ENCODE measurements around the gene GAMT.
"Not testable (repeated sequence)": the region's sequence is repeated elsewhere in the genome, so short reads cannot be mapped to it uniquely, and the experiment has no call there.

Gene GAMT

DNA sequence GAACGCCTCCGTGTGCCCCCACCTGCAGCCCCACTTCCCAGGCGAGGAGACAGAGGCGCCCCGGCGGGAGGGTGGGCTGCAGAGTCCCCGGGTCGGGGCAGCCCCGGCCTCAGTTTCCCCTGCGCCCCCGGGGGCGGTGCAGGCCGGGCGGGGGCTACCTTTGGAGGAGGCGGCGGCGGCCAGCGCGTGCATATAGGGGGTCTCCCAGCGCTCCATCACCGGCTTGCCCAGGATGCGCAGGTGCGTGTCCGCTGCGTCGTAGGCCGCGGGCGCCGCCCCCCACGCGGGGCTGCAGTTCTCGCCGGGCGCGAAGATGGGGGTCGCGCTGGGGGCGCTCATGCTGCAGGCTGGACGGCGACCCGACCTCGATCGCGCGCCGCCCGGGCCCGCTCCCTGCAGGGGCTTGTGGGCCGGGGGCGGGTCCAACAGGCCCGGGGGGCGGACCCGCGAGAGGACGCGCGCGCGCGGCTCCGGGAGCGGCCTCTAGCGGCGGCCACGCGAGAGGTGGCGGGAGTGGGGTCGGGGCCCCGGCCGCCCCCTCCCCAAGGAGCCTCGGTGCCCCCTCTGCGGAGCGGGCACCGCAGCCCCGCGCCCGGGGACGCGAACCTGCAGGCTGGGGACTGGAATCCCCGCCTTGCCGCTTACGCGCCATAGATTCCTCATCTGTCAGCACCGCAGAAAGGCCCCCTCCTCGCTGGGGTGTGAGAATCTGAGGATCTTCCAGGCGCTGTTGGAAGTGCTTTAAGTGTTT lies at the start of gene GAMT:
GAMT (minus strand) TSS at position 405 of the 751 bp plus-strand sequence; CDS start at position 339, 66 bp downstream.
- H3K27ac Mint-ChIP-seq: no peak within 1 kb of the TSS
- no peaks in the 10 kb centered on the region for H3K9me3 Mint-ChIP-seq
- H3K27me3 Mint-ChIP-seq: peaks cover 9 to 13% of the 10 kb centered on the region in 2 donors
- no peak for DNase-seq
- peak; percentile 63 to 74 for ATAC-seq (replicated peaks)
- peaks cover 7 to 10% of the 10 kb centered on the region in 2 donors for H3K36me3 Mint-ChIP-seq
- H3K4me3 Mint-ChIP-seq: peak within 1 kb of the TSS; percentile 70 to 75
- H3K4me1 Mint-ChIP-seq: peaks cover 13 to 29% of the 10 kb centered on the region in 2 donors

DNA sequence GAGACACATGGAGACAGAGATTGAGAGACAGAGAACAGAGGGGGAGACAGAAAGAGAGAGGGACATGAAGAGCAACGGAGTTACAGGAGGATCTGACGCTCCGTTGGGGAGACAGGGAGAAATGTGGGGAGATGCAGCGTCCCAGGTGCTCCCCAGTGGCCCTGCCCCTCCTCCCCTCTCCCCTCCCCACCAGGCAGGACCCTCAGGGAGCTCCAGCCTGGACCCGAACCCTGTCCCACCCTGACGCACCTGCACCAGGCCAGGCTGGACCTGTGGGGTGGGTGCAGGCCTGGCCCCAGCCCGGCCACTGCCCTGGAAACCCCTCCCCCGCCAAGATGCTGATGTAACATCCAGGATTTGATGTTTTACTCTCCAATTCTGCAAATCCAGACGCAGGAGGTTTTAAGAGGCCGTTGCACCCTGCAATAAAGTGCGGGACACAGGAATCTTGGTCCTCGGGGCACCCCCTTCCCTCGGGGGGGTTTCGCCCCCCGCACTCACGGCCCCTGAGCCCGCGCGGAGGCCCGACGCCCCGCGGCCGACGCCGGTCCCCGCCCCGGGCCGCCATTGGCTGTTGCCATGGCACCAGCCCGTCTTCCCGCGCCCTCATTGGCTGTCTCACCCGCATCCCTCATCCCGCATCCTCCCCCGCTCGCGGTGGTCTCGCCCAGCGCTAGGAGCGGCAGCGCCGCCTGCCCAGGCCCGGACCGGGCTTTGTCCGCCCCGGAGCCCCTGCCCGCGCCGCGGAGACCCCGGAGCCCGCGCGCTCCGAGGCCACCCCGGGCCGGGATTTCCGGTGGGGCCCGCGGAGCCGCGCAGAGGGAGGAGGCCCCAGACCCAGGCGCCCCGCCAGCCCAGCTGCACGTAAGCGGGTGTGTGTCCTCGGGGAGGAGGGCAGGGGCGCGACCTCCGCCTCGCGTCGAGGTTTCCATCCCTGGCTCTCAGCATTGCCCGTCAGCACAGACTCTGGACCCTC lies 48.4 kb upstream of the GAMT start, which contains the start of gene APC2:
APC2 (plus strand) TSS at position 655 of the 976 bp plus-strand sequence. CDS start 2,881 bp downstream, outside the sequence.
- no peak for DNase-seq
- peak within 1 kb of the TSS; percentile 8 to 20 for H3K4me3 Mint-ChIP-seq
- no peak for ATAC-seq (replicated peaks)
- H3K27ac Mint-ChIP-seq: peak within 1 kb of the TSS; percentile 75
- peaks cover 32 to 40% of the 10 kb centered on the region in 2 donors for H3K4me1 Mint-ChIP-seq
- H3K36me3 Mint-ChIP-seq: peaks cover 7 to 8% of the 10 kb centered on the region in 2 donors
- H3K27me3 Mint-ChIP-seq: peaks cover 61 to 79% of the 10 kb centered on the region in 2 donors
- H3K9me3 Mint-ChIP-seq: no peaks in the 10 kb centered on the region

DNA sequence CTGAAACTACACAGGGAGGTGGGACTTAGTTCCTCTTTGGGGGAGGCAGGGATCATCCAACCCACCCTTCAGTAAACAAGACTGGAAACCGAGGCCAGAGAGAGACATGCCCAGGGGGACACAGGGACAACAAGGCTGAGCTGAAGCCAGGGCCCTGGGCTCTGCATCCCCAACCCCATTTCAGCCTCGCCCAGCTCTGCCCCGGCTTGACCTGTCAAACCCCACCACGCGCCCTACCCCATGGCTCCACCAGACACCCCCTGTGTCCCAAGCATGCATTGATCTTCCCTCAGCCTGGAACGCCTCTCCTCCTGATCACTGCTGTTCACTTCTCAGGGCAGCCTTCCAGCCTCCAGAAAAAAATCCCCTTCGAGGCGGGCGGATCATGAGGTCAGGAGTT lies 46.6 kb upstream of the GAMT start:
- no peak overlapping the region for H3K27ac Mint-ChIP-seq
- DNase-seq (no peak), ATAC-seq (replicated peaks) (no peak)
- H3K4me3 Mint-ChIP-seq: peak overlapping the region in 1 of 2 donors; percentile 43
- no peaks in the 10 kb centered on the region for H3K9me3 Mint-ChIP-seq
- peaks cover 7 to 10% of the 10 kb centered on the region in 2 donors for H3K36me3 Mint-ChIP-seq
- H3K27me3 Mint-ChIP-seq: peaks cover 51 to 68% of the 10 kb centered on the region in 2 donors
- peaks cover 28 to 33% of the 10 kb centered on the region in 2 donors for H3K4me1 Mint-ChIP-seq

DNA sequence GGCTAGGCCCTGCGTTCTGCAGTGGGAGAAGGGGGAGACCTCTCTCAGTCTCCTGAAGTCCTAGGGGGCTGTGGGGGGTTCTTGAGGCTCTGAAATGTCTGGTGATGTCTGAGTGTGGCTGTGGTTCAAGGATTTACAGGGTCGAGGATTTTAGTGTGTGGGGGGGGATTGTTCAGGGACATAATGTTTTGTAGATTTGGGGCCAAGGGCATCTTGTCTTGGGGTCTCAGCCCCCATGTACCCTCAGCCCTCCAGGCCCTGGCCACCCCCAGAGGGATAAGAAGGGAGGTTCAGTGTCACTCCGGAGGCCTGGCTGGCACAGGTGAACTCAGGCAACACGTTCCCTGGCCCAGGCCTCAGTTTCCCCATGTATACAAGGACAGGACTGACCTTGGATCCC lies 46.2 kb upstream of the GAMT start:
- Mint-ChIP-seq H3K36me3 (peaks cover 10 to 14% of the 10 kb centered on the region in 2 donors), H3K9me3 (no peaks in the 10 kb centered on the region), H3K4me3 (no peak overlapping the region), H3K27me3 (peaks cover 48 to 63% of the 10 kb centered on the region in 2 donors), H3K27ac (peak overlapping the region; percentile 80), H3K4me1 (peaks cover 29 to 35% of the 10 kb centered on the region in 2 donors)
- DNase-seq: no peak
- ATAC-seq (replicated peaks): no peak

DNA sequence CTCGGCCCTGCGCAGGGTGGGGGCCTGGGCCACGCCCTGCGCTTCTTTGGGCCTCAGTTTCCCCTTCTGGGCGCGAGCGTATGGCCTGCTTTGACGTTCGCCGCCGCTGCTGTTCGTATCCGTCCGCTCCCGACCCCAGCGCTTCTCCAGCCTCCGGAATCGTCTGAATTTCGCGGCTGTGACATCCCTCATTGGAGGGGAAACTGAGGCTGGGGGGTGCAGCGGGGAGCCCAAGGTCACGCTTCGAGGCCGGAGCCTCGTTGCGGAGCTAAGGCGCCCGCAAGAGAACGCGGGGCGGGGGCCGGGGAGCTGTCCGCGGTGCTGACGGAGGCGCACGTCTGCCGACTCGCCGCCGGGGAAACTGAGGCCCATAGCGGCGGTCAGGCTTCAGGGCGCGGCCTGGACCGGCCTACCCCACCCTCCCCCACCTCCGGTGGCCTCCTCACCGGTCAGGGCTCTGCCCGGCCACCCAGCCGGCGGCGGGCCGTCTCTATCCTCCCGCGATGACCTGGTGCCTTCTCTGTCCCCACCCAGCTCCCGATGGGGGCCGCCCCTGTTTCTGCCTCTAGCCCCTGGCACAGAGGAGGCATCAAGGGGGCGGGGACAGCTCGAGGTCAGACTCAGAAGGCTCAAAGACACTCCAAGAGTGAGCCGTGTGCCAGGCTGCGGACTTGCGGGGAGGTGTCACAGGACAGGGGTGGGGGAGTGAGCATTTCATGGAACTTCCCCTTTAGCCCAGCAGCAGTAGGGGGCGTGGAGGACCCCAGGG lies 45.6 kb upstream of the GAMT start:
- Mint-ChIP-seq H3K27ac (peak overlapping the region; percentile 80), H3K9me3 (no peaks in the 10 kb centered on the region), H3K36me3 (peaks cover 15 to 20% of the 10 kb centered on the region in 2 donors), H3K4me3 (peak overlapping the region; percentile 32 to 55), H3K4me1 (peaks cover 31 to 37% of the 10 kb centered on the region in 2 donors), H3K27me3 (peaks cover 43 to 57% of the 10 kb centered on the region in 2 donors)
- no peak for DNase-seq
- ATAC-seq (replicated peaks): no peak

DNA sequence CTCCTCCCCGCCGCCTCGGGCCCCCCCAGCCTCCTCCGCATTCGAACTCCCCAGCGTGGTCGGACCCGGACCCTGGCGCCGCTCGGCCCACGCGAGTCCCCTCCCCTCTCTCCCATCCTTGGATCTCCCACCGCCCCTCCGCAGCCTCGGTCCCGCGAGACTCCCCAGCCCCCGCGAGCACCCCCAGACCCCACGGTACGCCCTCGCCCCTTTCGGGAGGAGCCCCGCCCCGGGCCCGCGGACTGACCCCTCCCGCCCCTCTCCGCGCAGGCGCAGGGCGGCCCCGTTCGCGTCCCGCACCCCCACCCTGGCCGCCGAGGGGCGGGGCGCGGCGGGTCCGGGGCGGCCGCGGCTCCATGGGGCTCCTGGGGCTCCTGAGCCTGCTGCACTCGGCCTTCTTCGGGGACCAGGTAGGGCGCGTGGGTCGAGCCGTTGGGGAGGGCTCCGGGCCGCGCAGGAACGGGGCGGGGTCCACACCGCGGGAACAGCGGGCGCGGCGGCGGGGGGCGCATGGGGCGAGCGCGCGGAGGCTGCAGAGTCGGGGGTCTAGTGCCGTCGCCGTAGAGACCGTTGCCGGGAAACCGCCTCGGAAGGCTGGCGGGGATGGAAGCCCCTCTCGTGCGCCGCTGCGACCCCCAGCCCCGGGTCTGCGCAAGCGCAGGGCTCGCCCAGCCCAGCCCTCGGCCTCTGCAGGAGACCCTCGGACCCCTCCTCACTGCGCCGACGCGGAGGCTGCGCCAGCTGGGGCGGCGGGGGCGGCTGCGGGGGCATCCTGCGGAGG lies 44.8 kb upstream of the GAMT start:
- H3K27me3 Mint-ChIP-seq: peaks cover 36 to 49% of the 10 kb centered on the region in 2 donors
- H3K27ac Mint-ChIP-seq: no peak overlapping the region
- peak overlapping the region in 1 of 2 donors; percentile 83 for H3K4me3 Mint-ChIP-seq
- peaks cover 22 to 28% of the 10 kb centered on the region in 2 donors for H3K36me3 Mint-ChIP-seq
- peaks cover 33 to 45% of the 10 kb centered on the region in 2 donors for H3K4me1 Mint-ChIP-seq
- no peak for ATAC-seq (replicated peaks)
- H3K9me3 Mint-ChIP-seq: no peaks in the 10 kb centered on the region
- DNase-seq: no peak

DNA sequence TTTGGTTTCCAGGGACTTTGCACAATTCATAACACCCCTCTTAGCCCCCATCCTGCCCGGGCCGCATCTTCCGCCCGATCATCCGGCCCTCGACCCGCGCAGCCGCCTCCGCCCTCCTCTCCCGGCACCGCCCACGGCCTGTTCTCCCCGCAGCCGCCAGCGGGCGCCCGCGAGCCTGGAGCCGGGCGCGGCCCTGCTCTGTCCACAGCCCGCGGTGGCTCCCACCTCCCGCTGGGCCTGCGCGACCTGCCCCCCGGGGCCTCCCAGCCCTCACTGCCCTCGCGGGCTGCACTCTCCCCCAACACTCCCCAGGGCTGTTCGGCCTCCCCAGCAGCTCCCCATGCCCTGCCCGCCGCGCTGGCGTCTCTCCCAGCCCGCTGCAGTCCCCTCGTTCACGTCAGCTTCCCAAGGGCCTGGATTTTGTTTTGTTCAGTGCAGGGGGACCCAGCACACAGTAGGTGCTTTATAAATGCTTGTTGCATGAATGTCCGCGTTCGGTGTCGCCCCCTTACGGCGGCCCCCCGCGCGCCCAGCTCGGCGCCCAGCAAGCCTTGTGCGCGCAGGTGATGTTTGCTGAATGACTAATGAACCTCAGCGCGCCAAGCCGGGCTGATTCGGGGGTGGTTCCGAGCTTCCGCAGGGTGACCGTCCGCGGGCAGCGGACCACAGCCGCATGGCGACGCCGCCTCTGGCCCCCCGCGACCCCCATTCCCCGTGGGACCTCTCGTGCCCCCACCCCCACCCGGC lies 44.0 kb upstream of the GAMT start:
- H3K9me3 Mint-ChIP-seq: no peaks in the 10 kb centered on the region
- peak; percentile 69 for DNase-seq

DNA sequence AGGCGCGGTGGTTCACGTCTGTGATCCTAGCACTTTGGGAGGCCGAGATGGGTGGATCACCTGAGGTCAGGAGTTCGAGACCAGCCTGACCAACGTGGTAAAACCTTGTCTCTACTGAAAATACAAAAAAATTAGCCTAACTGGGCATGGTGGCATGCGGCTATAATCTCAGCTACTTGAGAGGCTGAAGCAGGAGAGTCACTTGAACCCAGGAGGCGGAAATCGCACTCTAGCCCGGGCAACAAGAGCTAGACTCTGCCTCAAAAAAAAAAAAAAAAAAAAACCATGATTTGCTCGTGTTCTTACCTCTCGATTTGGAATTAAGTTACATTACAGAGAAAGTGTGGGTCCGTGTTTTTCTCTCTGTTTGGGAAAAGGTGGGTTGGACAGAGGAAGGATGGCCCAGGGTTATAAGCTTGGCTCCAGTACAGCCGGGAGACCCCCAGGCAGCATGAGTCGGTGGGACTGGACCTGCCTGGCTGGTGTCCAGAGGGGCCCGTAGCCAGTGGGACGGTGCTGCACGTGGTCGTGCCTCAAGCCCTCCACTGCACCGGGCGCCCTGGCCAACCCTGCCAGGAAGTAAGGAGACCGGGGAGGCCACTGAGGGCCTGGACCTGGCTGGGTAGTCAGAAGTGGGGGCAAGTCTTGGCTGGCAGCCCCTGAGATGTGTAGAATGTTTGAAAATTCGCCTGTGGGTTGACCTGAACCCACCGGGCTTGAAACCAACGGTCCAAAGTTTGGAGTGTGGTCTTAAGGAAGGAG lies 40.5 kb upstream of the GAMT start:
- peaks cover 3 to 14% of the 10 kb centered on the region in 2 donors for H3K27me3 Mint-ChIP-seq
- peaks cover 33 to 56% of the 10 kb centered on the region in 2 donors for H3K4me1 Mint-ChIP-seq
- DNase-seq: no peak
- H3K36me3 Mint-ChIP-seq: peaks cover 44 to 53% of the 10 kb centered on the region in 2 donors
- H3K27ac Mint-ChIP-seq: peak overlapping the region; percentile 83
- H3K9me3 Mint-ChIP-seq: no peaks in the 10 kb centered on the region
- peak overlapping the region; percentile 30 to 60 for H3K4me3 Mint-ChIP-seq
- no peak for ATAC-seq (replicated peaks)

More for the DNA sequence above, 44.0 kb upstream of the GAMT start:
- Mint-ChIP-seq H3K4me3 (peak overlapping the region; percentile 76 to 83), H3K27me3 (peaks cover 28 to 42% of the 10 kb centered on the region in 2 donors), H3K27ac (peak overlapping the region; percentile 51), H3K36me3 (peaks cover 29 to 35% of the 10 kb centered on the region in 2 donors), H3K4me1 (peaks cover 36 to 53% of the 10 kb centered on the region in 2 donors)
- peak; percentile 80 to 88 for ATAC-seq (replicated peaks)

DNA sequence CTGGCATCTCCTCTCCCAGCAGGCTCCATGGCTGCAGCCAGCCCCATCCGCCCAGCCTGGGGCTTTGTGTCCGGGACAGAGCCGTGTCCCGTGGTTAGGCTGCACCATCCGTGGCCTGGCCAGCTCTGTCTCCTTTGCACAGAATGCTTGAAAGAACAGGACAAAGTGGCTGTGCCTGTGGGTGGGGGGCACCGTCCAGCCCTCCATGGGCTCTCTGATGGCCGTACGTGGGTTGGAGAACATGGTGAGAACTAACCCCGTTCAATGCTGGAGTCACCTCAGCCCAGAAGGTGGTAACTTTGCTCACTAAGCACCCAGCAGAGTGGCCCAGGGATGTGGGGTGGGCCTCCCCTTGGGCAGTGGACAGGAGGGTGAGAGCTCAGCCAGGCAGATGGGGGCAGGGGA lies 39.7 kb upstream of the GAMT start:
- DNase-seq: no peak
- peaks cover 33 to 56% of the 10 kb centered on the region in 2 donors for H3K4me1 Mint-ChIP-seq
- peaks cover 3 to 10% of the 10 kb centered on the region in 2 donors for H3K27me3 Mint-ChIP-seq
- H3K4me3 Mint-ChIP-seq: peak overlapping the region; percentile 97 to 100
- no peak for ATAC-seq (replicated peaks)
- H3K36me3 Mint-ChIP-seq: peaks cover 49 to 56% of the 10 kb centered on the region in 2 donors
- H3K27ac Mint-ChIP-seq: peak overlapping the region; percentile 67
- no peaks in the 10 kb centered on the region for H3K9me3 Mint-ChIP-seq

DNA sequence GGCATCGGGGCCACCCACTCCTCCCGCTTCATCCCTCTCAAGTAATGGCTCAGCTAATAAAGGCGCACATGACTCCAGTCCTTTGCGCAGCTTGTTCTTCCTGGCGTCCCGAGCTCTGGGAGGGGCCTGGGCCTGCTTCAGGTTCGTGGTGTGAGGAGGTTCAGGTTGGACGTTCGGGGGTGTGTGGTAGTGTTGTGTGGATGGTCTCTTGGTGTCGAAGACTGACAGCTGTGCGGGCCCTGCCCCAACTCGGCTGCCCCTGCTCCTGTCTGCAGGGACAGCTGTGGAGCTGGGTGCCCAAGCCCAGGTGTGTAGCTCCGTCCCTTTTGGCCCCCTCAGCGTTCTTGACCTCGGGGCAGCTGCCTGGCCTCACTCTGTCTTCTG lies 39.1 kb upstream of the GAMT start:
- Mint-ChIP-seq H3K27me3 (peaks cover 1 to 8% of the 10 kb centered on the region in 2 donors), H3K4me1 (peaks cover 32 to 53% of the 10 kb centered on the region in 2 donors), H3K9me3 (no peaks in the 10 kb centered on the region), H3K36me3 (peaks cover 51 to 56% of the 10 kb centered on the region in 2 donors), H3K27ac (peak overlapping the region; percentile 67), H3K4me3 (peak overlapping the region; percentile 97 to 100)
- ATAC-seq (replicated peaks) (no peak), DNase-seq (no peak)

DNA sequence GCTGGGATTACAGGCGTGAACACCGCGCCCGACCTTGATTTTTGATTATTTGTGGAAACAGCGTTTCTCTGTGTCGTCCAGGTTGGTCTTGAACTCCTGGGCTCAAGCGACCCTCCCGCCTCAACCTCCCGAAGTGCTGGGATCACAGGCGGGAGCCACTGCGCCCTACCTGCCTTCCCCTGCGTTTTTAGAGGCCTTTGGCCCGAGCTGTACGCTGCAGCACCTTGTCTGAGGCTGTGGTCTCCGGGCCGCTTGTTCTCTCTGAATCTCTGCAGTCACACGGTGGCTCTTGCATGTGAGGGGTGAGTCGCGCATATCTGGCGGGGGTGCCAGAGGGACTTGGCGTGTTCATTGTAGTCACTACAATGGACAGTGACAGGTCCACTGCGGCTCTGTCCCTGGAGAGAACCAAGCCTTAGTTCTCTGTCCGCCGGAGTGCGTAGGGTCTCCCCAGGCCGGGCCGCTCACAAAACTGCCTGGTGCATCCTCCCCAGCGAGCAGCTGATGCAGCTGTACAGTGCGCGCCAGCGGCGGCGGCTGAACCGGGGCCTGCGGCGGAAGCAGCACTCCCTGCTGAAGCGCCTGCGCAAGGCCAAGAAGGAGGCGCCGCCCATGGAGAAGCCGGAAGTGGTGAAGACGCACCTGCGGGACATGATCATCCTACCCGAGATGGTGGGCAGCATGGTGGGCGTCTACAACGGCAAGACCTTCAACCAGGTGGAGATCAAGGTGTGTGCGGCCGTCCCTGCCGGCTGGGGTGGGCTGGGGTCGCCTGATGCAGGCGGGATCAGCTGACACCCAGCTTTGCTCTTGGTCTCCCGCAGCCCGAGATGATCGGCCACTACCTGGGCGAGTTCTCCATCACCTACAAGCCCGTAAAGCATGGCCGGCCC lies 38.4 kb upstream of the GAMT start:
- Mint-ChIP-seq H3K36me3 (peaks cover 52 to 57% of the 10 kb centered on the region in 2 donors), H3K4me1 (peaks cover 27 to 46% of the 10 kb centered on the region in 2 donors), H3K4me3 (peak overlapping the region; percentile 97 to 100), H3K27ac (peak overlapping the region; percentile 100)
- not testable (repeated sequence) for H3K27me3 Mint-ChIP-seq; DNase-seq; H3K9me3 Mint-ChIP-seq; ATAC-seq (replicated peaks)

All from stimulated activated naive B cell treated with anti-CD40 and anti-IgM and Interleukin-4, amounts not matched to agents 10 μg/mL and 1 μg/mL and 100 μg/mL, for 72 hours (primary cell).